GM21526 (cell line): ENCODE data around the gene PNPLA1.

Source experiments
- ATAC-seq: cut with Tn5 transposase; IDR thresholded peaks from one replicate; pipeline ENCODE4 v1.9.1; 2021; ENCODE audit warnings: moderate library complexity; ENCODE audit not compliant: unreplicated experiment, low FRiP score

Gene PNPLA1

GRCh38 chr6:36246506-36247268 lies 23.2 kb upstream of the PNPLA1 start:
- no peak for ATAC-seq

- no peak for ATAC-seq
Measured at GRCh38 chr6:36247693-36248092, 22.2 kb upstream of the PNPLA1 start.

GRCh38 chr6:36248980-36249379 lies 20.9 kb upstream of the PNPLA1 start:
- ATAC-seq: no peak

GRCh38 chr6:36249536-36249935 lies 20.3 kb upstream of the PNPLA1 start:
- ATAC-seq: no peak

GRCh38 chr6:36252005-36252404 lies 17.9 kb upstream of the PNPLA1 start:
- no peak for ATAC-seq

- no peak for ATAC-seq
Measured at GRCh38 chr6:36263390-36264000, 6.4 kb upstream of the PNPLA1 start.

GRCh38 chr6:36265744-36266143 lies 4.1 kb upstream of the PNPLA1 start:
- no peak for ATAC-seq

- ATAC-seq: no peak
Measured at GRCh38 chr6:36266913-36267644, 2.8 kb upstream of the PNPLA1 start.

GRCh38 chr6:36267731-36268477 lies 2.0 kb upstream of the PNPLA1 start:
- no peak for ATAC-seq

- ATAC-seq: no peak
Measured at GRCh38 chr6:36268478-36269275, 1.2 kb upstream of the PNPLA1 start.

- ATAC-seq: no peak
Measured at GRCh38 chr6:36272234-36272633, 2.4 kb downstream of the PNPLA1 start.

GRCh38 chr6:36273067-36273466 lies 3.2 kb downstream of the PNPLA1 start:
- no peak for ATAC-seq

GRCh38 chr6:36273802-36274514 lies 4.1 kb downstream of the PNPLA1 start:
- ATAC-seq: no peak

- no peak for ATAC-seq
Measured at GRCh38 chr6:36276581-36277536, 7.0 kb downstream of the PNPLA1 start.

- no peak for ATAC-seq
Measured at GRCh38 chr6:36277946-36278470, 8.1 kb downstream of the PNPLA1 start.

- no peak for ATAC-seq
Measured at GRCh38 chr6:36280467-36280866, 10.6 kb downstream of the PNPLA1 start.

- no peak for ATAC-seq
Measured at GRCh38 chr6:36280983-36281382, 11.1 kb downstream of the PNPLA1 start.

- no peak for ATAC-seq
Measured at GRCh38 chr6:36283608-36284007, 13.7 kb downstream of the PNPLA1 start.
